HuH-7 (cell line): ENCODE measurements around the gene SBF2.
A peak's percentile ranks its signal among the peaks of the same experiment; 100 is the strongest.
"Not testable (repeated sequence)": the region's sequence is repeated elsewhere in the genome, so short reads cannot be mapped to it uniquely, and the experiment has no call there.

Source experiments
- DNase-seq: peaks from one replicate; pipeline ENCODE4 v3.0.0; 2011; ENCODE audit warnings: low spot score

SBF2 gene

GRCh38 chr11:10192036-10192435, 102.0 kb downstream of the SBF2 start:
- no peak for DNase-seq

- DNase-seq: peak; percentile 12
Observed at GRCh38 chr11:10181811-10182210, 112.2 kb downstream of the SBF2 start.

GRCh38 chr11:10164621-10165020, 129.4 kb downstream of the SBF2 start:
- no peak for DNase-seq

- no peak for DNase-seq
Observed at GRCh38 chr11:10162222-10162621, 131.8 kb downstream of the SBF2 start.

- DNase-seq: no peak
Observed at GRCh38 chr11:10160350-10160749, 133.7 kb downstream of the SBF2 start.

- DNase-seq: no peak
Observed at GRCh38 chr11:10158461-10158860, 135.6 kb downstream of the SBF2 start.

GRCh38 chr11:10155793-10156490, 138.1 kb downstream of the SBF2 start:
- DNase-seq: no peak

- no peak for DNase-seq
Observed at GRCh38 chr11:10150800-10151199, 143.2 kb downstream of the SBF2 start.

GRCh38 chr11:10149553-10149952, 144.5 kb downstream of the SBF2 start:
- no peak for DNase-seq

- DNase-seq: no peak
Observed at GRCh38 chr11:10147195-10147594, 146.8 kb downstream of the SBF2 start.

GRCh38 chr11:10144954-10145353, 149.1 kb downstream of the SBF2 start:
- no peak for DNase-seq

- DNase-seq: no peak
Observed at GRCh38 chr11:10139656-10140055, 154.4 kb downstream of the SBF2 start.

- no peak for DNase-seq
Observed at GRCh38 chr11:10139143-10139542, 154.9 kb downstream of the SBF2 start.

GRCh38 chr11:10134975-10135481, 159.0 kb downstream of the SBF2 start:
- DNase-seq: no peak

GRCh38 chr11:10134226-10134625, 159.8 kb downstream of the SBF2 start:
- DNase-seq: not testable (repeated sequence)

- not testable (repeated sequence) for DNase-seq
Observed at GRCh38 chr11:10133251-10133650, 160.8 kb downstream of the SBF2 start.

- DNase-seq: no peak
Observed at GRCh38 chr11:10130875-10131274, 163.1 kb downstream of the SBF2 start.

GRCh38 chr11:10129184-10129583, 164.8 kb downstream of the SBF2 start:
- not testable (repeated sequence) for DNase-seq

- no peak for DNase-seq
Observed at GRCh38 chr11:10125522-10126133, 168.4 kb downstream of the SBF2 start.

GRCh38 chr11:10122326-10123197, 171.5 kb downstream of the SBF2 start:
- DNase-seq: no peak

- no peak for DNase-seq
Observed at GRCh38 chr11:10118865-10119264, 175.2 kb downstream of the SBF2 start.

GRCh38 chr11:10117709-10118351, 176.2 kb downstream of the SBF2 start:
- DNase-seq: no peak
